Tibial artery (tissue), 4 donors: Measurements from ENCODE around the gene PLA1A.
"Not testable (repeated sequence)": the region's sequence is repeated elsewhere in the genome, so short reads cannot be mapped to it uniquely, and the experiment has no call there.

ENCODE experiments used
- DNase-seq, 2 donors: peaks; one replicate each; pipeline ENCODE4 v3.0.0-alpha.2; 2019
- H3K27ac ChIP-seq, 2 donors: fragments of 200-600 bp; sonication (generic) in 1 of 2; 1 replicate in 1 of 2; 2 replicates in 1 of 2; pipeline ENCODE4 v1.5.1; 2018 to 2019; ENCODE audit warnings: mild to moderate bottlenecking in 1 of 2
- H3K27me3 ChIP-seq, 2 donors: fragments of 200-600 bp; sonication (generic) in 1 of 2; one replicate each; pipeline versions ENCODE4 v1.5.1 to v1.6.0; 2016 to 2019
- H3K36me3 ChIP-seq, 3 donors: fragments of 200-600 bp; sonication (generic) in 2 of 3; one replicate each; pipeline ENCODE4 v1.5.1; 2016 to 2019; ENCODE audit warnings: mild to moderate bottlenecking in 2 of 3
- H3K4me1 ChIP-seq, 4 donors: fragments of 200-600 bp; sonication (generic) in 2 of 4; 1 replicate in 3 of 4; 2 replicates in 1 of 4; pipeline ENCODE4 v1.5.1; 2016 to 2019
- H3K4me3 ChIP-seq, 2 donors: fragments of 200-600 bp; sonication (generic) in 1 of 2; 1 replicate in 1 of 2; 2 replicates in 1 of 2; pipeline ENCODE4 v1.5.1; 2018 to 2019; ENCODE audit warnings: mild to moderate bottlenecking in 2 of 2
- H3K9me3 ChIP-seq, 3 donors: fragments of 200-600 bp; sonication (generic) in 1 of 3; one replicate each; pipeline ENCODE4 v1.5.1; 2016 to 2019
- intact Hi-C: fragments of 100-400 bp; cut with DNase I; formaldehyde crosslinking; loops from one replicate; pipeline ENCODE4 v1.15.0; 2023; ENCODE audit warnings: low total_unique reads
- TF ChIP-seq, protein P1 (sequence below), 2 experiments: fragments of 200-600 bp in 1 of 2; fragments of 450-650 bp in 1 of 2; IDR thresholded peaks; one replicate each; pipeline ENCODE4 v1.5.1; 2017 to 2019; ENCODE audit warnings: antibody characterized with exemption in 2 of 2, mild to moderate bottlenecking in 1 of 2, moderate library complexity in 1 of 2

Gene PLA1A

GRCh38 chr3:119588112-119588511, 9.6 kb upstream of the PLA1A start:
- Histone ChIP-seq H3K4me1 (no peaks in the 10 kb centered on the region), H3K27me3 (no peaks in the 10 kb centered on the region), H3K9me3 (no peaks in the 10 kb centered on the region), H3K4me3 (no peak overlapping the region), H3K36me3 (peaks cover 0 to 5% (median 5%) of the 10 kb centered on the region in 3 donors), H3K27ac (no peak overlapping the region)
- DNase-seq = peak; percentile 42 to 69
- intact Hi-C loops = no loop called here
- TF ChIP-seq, protein P1, sequence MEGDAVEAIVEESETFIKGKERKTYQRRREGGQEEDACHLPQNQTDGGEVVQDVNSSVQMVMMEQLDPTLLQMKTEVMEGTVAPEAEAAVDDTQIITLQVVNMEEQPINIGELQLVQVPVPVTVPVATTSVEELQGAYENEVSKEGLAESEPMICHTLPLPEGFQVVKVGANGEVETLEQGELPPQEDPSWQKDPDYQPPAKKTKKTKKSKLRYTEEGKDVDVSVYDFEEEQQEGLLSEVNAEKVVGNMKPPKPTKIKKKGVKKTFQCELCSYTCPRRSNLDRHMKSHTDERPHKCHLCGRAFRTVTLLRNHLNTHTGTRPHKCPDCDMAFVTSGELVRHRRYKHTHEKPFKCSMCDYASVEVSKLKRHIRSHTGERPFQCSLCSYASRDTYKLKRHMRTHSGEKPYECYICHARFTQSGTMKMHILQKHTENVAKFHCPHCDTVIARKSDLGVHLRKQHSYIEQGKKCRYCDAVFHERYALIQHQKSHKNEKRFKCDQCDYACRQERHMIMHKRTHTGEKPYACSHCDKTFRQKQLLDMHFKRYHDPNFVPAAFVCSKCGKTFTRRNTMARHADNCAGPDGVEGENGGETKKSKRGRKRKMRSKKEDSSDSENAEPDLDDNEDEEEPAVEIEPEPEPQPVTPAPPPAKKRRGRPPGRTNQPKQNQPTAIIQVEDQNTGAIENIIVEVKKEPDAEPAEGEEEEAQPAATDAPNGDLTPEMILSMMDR (IDR thresholded peaks at IDR 0.05) = no peak

DNA sequence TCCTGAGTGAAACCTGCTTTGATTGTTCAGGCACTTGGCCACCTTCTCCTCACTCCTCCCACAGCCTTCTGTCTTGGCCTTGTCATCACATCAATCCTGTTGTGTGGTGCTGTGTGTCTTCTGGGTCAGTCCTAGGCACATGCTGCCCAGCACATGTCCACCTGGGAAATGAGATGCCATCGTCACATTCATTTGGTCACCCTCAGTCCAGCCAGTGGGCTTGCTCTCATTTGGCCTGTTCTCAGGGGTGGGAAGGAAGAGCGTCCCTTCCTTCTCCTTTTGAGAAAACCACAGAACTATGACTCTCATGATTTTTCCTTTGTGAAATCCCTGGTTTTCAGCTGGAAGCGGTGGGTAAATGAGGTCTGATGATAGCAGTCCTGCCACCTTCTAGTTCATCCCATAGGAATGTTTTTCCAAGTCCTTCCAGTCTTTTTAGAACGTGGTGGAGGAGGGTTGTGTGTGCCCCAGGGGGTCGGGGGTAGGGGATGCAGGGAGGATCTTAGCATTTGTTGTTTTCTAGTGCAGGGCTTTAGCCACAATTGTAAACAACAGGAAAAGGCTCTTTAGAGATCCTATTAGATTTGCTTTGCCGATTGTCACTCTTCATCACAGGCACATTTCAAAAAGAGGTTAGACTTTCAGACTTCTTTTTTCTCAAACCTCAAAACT, 8.4 kb upstream of the PLA1A start:
- Histone ChIP-seq H3K4me3 (no peak overlapping the region), H3K27ac (no peak overlapping the region), H3K9me3 (no peaks in the 10 kb centered on the region), H3K4me1 (no peaks in the 10 kb centered on the region), H3K36me3 (peaks cover 0 to 5% (median 5%) of the 10 kb centered on the region in 3 donors), H3K27me3 (no peaks in the 10 kb centered on the region)
- intact Hi-C loops = no loop called here
- no peak for DNase-seq
- TF ChIP-seq, protein P1 (IDR thresholded peaks at IDR 0.05) = no peak

- H3K36me3 ChIP-seq = peaks cover 0 to 5% (median 5%) of the 10 kb centered on the region in 3 donors
- no peak overlapping the region for H3K4me3 ChIP-seq
- H3K4me1 ChIP-seq = no peaks in the 10 kb centered on the region
- intact Hi-C loops = no loop called here
- no peak overlapping the region for H3K27ac ChIP-seq
- H3K27me3 ChIP-seq = no peaks in the 10 kb centered on the region
- no peak for DNase-seq
- TF ChIP-seq, protein P1 (IDR thresholded peaks at IDR 0.05) = no peak
- no peaks in the 10 kb centered on the region for H3K9me3 ChIP-seq
Measured at GRCh38 chr3:119590706-119591105, 7.0 kb upstream of the PLA1A start.

DNA sequence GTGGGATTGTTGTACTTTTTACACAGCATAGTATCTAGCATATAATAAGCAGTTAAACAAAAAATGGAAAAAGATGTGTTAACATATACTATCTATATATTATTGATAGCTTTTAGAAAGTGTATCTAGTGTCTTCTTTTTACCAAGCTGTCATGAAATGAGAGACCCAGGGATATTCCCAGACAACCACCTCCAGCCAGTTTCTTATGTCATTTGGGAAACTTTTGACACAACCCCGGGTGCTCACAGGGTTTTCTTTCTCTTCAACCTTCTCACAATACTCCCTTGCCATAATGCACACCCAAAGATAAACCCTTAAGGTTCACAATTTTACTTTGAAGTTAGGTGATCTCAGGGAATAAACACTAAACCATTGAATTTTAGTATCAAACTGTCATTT, 4.8 kb upstream of the PLA1A start:
- Histone ChIP-seq H3K4me1 (no peaks in the 10 kb centered on the region), H3K36me3 (no peaks in the 10 kb centered on the region), H3K27ac (no peak overlapping the region), H3K9me3 (no peaks in the 10 kb centered on the region), H3K27me3 (no peaks in the 10 kb centered on the region), H3K4me3 (no peak overlapping the region)
- TF ChIP-seq, protein P1 (IDR thresholded peaks at IDR 0.05) = no peak
- intact Hi-C loops = no loop called here
- DNase-seq = no peak

- Histone ChIP-seq H3K4me3 (no peak overlapping the region), H3K36me3 (no peaks in the 10 kb centered on the region), H3K9me3 (no peaks in the 10 kb centered on the region), H3K4me1 (no peaks in the 10 kb centered on the region), H3K27me3 (no peaks in the 10 kb centered on the region), H3K27ac (no peak overlapping the region)
- TF ChIP-seq, protein P1 (IDR thresholded peaks at IDR 0.05) = no peak
- no peak for DNase-seq
- intact Hi-C loops = no loop called here
Measured at GRCh38 chr3:119594066-119594465, 3.6 kb upstream of the PLA1A start.

GRCh38 chr3:119594929-119595328, 2.8 kb upstream of the PLA1A start:
- H3K4me1 ChIP-seq, H3K4me3 ChIP-seq, H3K36me3 ChIP-seq, H3K27me3 ChIP-seq, intact Hi-C loops, H3K9me3 ChIP-seq, H3K27ac ChIP-seq, DNase-seq: not testable (repeated sequence)
